ENCODE results near the gene XRCC2.
"Not testable (repeated sequence)": the region's sequence is repeated elsewhere in the genome, so short reads cannot be mapped to it uniquely, and the experiment has no call there.

XRCC2 gene

DNA sequence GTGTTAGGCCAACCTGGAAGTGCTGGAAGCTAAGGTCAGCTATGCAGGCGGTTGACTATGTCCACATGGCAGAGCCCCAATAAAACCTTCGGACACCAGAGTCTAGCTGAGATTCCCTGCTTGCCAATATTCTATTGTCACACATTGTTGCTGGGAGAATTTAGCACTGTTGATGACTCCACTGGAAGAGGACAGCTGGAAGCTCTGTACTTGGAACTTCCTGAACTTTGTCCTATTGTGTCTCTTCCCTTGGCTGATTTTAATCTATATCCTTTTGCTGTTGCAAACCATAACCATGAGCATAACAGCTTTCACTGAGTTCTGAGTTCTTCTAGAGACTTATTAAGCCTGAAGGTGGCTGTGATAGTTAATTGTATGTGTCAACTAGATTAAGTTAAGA lies 12.0 kb downstream of the XRCC2 start:
- no peak for DNase-seq

GRCh38 chr7:152663148-152663740 lies 12.7 kb downstream of the XRCC2 start:
- no peak for DNase-seq

DNA sequence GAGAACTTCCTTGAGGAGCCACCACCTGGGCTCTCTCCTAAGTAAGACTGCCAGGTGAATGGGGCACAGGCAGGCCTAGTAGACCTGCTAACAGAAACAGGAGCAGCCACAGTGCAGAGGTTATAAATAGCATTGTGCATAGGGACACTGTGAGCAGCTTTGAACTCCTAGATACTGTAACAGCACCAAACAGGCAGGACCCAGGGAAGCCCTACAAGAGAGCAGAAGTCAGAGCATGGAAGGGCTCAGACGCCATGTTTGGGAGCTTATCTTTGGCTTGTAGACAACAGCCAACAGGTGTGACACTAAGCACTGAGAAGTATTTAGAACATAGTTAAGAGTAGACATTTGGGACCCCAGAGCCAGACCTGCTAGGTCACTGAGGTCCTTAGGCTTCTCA lies 14.5 kb downstream of the XRCC2 start:
- no peak for DNase-seq

DNA sequence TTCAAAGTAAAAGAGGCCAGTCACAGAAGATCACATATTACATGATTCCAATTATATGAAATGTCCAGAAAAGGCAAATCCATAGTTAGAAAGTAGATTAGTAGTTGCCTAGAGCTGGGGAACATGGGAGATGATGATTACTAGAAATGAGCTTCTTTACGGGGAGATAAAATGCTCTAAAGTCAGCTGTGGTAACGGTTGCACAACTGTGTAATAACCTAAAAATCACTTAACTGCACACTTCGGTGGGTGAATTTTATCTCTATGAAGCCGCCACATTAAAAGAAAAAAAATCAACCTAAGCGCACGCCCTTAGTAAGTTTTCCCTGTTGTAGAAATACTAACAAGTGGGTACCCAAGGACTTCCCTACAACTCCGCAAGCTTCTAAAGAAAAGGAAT lies 15.9 kb downstream of the XRCC2 start:
- no peak for DNase-seq

- no peak for DNase-seq
Observed at GRCh38 chr7:152654971-152655370, 21.0 kb downstream of the XRCC2 start.

DNA sequence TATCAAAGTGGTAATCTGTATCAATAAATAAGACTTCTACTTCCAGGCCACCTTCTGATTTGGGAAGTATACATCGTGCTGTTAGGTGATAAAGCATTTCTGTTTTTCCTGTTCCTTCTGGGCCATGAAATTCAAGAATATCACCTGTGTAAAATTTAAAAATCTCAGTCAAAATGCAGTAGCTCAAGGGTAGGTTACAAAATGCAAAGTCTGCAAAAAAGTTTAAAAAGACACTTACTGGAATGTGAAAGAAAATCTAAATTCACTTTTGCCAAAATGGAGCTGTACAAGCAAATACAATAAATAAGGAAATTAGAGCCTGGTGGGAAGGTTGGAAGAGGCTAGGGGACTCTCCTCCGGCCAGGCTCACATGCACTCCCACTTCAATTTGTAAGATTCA lies 26.7 kb downstream of the XRCC2 start:
- no peak for DNase-seq

GRCh38 chr7:152647009-152647408 lies 28.9 kb downstream of the XRCC2 start:
- DNase-seq, result no peak

DNA sequence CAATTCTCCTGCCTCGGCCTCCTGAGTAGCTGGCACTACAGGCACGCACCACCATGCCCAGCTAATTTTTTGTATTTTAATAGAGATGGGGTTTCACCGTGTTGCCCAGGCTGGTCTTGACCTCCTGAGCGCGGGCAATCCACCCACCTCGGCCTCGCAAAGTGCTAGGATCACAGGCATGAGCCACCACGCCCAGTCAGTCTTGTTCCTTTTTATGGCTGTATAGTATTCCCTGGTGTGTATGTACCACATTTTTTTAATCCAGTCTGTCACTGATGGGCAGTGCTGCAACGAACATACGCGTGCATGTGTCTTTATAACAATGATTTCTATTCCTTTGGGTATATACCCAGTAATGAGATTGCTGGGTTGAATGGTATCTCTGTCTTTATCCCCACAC lies 29.4 kb downstream of the XRCC2 start:
- DNase-seq, result not testable (repeated sequence)

DNA sequence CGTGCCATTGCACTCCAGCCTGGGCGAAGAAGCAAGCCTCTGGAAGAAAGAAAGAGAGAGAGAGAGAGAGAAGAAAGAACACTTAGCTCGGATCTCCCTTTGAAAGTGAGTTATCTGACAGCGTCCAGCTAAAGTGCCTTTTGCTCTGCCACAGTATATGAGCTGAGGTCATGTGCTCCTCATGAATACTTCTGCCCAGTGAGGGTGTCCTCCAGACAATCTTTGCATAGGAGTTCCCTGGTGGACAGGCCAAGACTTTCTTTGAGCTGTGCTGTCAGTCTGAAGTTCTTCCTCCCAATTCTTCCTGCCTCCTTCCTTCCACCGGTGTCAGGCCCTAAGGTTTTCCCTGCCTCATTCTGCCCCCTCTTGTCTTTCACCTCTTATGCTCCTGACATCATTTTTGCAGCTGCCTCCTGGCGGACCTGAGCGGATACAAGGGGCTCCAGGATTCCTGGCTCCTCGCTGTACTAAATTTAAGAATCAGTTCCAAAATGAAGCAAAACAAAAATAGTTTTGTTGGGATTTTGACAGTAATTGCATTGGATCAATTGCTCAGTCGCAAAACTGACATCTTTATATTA lies 31.9 kb downstream of the XRCC2 start:
- no peak for DNase-seq

DNA sequence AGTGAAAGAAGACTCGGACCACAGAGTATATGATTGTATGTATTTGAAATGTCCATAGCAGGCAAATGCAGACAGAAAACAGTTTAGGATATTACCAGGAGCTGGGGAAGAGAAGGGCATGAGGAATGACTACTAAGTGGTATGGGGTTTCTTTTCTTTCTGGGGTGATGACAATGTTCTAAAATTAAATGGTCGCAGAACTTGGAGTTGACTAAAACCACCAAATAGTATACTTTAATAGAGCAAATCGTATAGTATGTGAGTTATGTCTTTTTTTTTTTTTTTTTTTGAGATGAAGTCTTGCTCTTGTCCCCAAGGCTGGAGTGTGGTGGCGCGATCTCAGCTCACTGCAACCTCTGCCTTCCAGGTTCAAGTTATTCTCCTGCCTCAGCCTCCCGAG lies 34.6 kb downstream of the XRCC2 start:
- DNase-seq, result no peak

- no peak for DNase-seq
Observed at GRCh38 chr7:152640829-152641228, 35.1 kb downstream of the XRCC2 start.

- no peak for DNase-seq
Observed at GRCh38 chr7:152637920-152638580, 37.9 kb downstream of the XRCC2 start.

DNA sequence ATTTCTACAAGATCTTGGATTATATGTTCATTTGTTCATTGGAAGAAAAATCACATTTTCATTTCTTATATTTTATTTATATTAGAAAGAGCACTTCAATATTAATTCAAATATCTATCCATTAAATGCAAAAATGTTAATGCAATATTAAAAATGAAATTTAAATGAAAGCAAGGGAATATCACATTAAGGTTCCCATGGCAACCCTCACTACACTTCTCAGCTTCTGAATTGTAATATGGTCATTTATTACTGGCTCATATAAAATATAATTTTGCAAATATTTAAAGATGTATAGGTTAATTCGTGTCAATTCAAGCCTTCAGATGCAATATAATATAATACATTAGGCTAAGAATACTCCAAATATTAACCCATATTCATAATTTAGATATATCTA lies 38.8 kb downstream of the XRCC2 start:
- DNase-seq, result no peak

GRCh38 chr7:152636441-152636840 lies 39.5 kb downstream of the XRCC2 start:
- DNase-seq, result no peak

- no peak for DNase-seq
Observed at GRCh38 chr7:152633504-152633903, 42.4 kb downstream of the XRCC2 start.

DNA sequence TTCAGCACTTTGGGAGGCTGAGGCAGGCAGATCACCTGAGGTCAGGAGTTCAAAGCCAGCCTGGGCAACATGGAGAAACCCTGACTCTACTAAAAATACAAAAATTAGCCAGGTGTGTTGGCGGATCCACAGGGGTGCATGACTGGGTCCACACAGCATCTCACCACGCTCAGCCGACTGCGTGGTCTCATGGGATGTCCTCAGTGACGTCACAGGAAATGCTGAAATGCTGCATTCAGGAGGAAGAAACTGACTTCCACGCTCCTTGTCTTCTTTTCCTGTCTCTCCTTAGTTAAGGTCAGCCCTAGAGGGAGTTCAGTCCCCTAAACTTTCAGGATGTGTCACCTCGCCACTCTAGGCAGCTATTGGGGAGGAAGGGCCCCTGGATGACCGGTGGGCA lies 42.9 kb downstream of the XRCC2 start:
- no peak for DNase-seq

DNA sequence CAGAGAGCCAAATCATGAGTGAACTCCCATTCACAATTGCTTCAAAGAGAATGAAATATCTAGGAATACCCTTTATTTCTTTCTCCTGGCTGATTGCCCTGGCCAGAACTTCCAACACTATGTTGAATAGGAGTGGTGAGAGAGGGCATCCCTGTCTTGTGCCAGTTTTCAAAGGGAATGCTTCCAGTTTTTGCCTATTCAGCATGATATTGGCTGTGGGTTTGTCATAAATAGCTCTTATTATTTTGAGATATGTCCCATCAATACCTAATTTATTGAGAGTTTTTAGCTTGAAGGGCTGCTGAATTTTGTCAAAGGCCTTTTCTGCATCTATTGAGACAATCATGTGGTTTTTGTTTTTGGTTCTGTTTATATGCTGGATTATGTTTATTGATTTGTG lies 47.2 kb downstream of the XRCC2 start:
- DNase-seq, result not testable (repeated sequence)

GRCh38 chr7:152624228-152624627 lies 51.7 kb downstream of the XRCC2 start:
- DNase-seq, result no peak

DNA sequence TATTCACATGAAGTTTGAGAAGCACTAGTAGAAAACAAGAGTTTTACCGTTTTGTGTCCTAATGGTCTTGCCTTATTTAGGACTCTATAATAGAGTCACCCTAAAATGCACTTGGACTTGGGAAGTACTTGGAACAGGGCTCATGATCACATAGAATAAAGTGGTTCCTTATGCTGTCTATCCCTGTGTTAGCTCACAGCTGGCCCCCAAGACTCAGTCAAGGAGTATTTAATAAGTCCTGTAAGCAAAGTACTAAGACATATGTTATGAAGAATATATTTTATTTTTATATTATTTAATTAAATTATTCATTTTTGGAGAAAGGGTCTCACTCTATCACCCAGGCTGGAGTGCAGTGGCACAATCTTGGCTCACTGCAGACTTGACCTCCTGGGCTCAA lies 54.5 kb downstream of the XRCC2 start:
- DNase-seq, result no peak

DNA sequence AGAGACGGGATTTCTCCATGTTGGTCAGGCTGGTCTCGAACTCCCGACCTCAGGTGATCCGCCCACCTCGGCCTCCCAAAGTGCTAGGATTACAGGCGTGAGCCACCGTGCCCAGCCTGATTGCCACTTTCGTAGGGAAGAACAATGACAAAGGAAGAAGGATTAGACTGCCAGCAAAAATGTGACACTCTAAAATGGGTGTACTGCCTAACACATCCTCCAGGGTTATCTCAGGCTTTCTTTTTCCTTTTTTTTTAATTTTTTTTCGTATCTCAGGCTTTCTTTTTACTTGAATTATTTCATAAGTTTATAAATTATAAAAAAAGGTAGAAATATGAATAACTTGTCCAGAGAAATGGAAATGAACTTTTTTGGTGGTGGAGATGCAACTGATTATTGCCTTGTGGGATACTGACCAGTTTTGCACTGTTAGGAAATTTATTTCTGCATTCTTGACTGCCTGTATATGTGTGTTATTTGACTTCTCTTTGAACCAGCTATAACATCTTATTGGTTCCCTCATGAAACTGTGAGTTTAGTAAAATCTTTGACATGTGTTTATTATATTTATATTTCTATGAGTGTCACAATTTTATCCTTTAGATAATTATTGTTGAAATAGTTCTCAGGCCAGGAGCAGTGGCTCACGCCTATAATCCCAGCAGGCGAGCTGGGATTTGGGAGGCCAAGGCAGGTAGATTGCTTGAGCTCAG lies 56.8 kb downstream of the XRCC2 start:
- DNase-seq, result no peak

GRCh38 chr7:152618427-152618826 lies 57.5 kb downstream of the XRCC2 start:
- DNase-seq, result no peak

DNA sequence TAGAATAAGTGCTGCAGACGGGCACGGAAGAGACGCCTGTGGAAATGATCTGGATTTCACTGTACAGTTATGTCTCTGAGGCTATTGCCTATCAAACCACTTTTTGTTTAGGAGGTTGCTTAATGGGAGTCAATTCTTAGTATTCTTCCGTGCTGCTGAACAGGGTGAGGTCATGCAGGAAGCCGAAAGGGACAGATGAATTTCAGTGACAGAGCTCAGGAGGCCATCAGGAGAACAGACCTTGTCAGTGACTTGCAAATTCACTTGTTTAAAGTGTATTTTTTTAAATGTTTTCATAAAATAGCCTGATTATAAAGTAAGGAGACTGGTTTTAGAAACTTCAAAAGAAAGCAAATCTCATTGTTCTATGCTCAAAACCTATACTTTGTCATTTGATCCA lies 58.9 kb downstream of the XRCC2 start:
- no peak for DNase-seq

- DNase-seq, result no peak
Observed at GRCh38 chr7:152615031-152615741, 60.8 kb downstream of the XRCC2 start.
